HEK293T (cell line): ENCODE results near the gene TTLL1.

Experiments used
- ARNT ChIP-seq: fragments of 450-650 bp; IDR thresholded peaks from 2 replicates; pipeline ENCODE4 v1.6.1; 2017; ENCODE audit warnings: mild to moderate bottlenecking
- BHLHE40 ChIP-seq: fragments of 450-650 bp; IDR thresholded peaks from 2 replicates; pipeline ENCODE4 v1.6.1; 2016; ENCODE audit warnings: mild to moderate bottlenecking, moderate library complexity, borderline replicate concordance
- ELF4 ChIP-seq: fragments of 450-650 bp; IDR thresholded peaks from 2 replicates; pipeline ENCODE4 v1.6.1; 2017; ENCODE audit warnings: antibody characterized with exemption
- FOXM1 ChIP-seq: fragments of 450-650 bp; IDR thresholded peaks from 2 replicates; pipeline ENCODE4 v1.6.1; 2017; ENCODE audit warnings: mild to moderate bottlenecking, borderline replicate concordance
- NFRKB ChIP-seq: fragments of 450-650 bp; IDR thresholded peaks from 2 replicates; pipeline ENCODE4 v1.6.1; 2016; ENCODE audit warnings: mild to moderate bottlenecking, moderate library complexity
- SP1 ChIP-seq: fragments of 450-650 bp; IDR thresholded peaks from 2 replicates; pipeline ENCODE4 v1.6.1; 2017
- TARDBP ChIP-seq: fragments of 450-650 bp; IDR thresholded peaks from 2 replicates; pipeline ENCODE4 v1.6.1; 2016

DNA sequence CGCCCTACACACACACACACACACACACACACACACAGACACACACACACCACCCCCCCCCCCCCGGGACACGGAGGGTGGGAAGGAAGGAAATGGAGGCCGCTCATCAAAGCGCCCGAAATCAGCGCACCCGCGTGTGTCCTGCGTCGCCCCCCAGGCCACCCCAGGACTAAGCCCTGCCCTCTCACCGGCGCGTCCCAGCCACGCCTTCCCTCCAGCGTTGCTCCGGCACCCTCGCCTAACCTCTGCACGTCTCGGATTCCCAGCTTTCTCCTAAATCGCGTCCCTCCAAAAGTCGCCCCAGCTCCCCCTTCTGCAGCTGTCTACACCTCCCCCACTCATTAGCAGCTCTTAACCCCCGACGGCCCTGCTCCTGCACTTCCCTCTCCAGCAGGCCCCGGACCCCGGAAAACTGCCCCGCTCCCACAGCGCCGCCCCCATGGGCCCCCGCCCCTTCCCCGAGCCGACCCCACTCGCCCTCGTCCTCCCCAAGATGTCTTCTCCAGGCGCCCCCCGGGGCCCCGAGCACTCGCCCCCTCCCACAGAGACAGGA is 74.8 kb downstream of the TTLL1 start:
- no peak for TF ChIP-seq BHLHE40
- no peak for TF ChIP-seq SP1
- TF ChIP-seq ARNT, result no peak
- no peak for TF ChIP-seq ELF4
- TF ChIP-seq NFRKB, result no peak
- TF ChIP-seq TARDBP, result no peak
- no peak for TF ChIP-seq FOXM1
